Smooth muscle cell (in vitro differentiated cells): ENCODE results near the gene VPS41. TPM values are rescaled to one million over a fixed set of nuclear protein-coding genes. Genes with fewer than 3 reads are reported as not detected.

Source experiments
- DNase-seq: peaks from one replicate; lab custom pipeline; 2025; ENCODE audit not compliant: unreplicated experiment; lab: John Stamatoyannopoulos, UW
- H2AFZ ChIP-seq: fragments of 200-600 bp; sonication (generic); 2 replicates; pipeline ENCODE4 v1.6.0; 2016; ENCODE audit warnings: antibody characterized with exemption, low read depth, mild to moderate bottlenecking
- H3F3A ChIP-seq: fragments of 200-600 bp; sonication (generic); 2 replicates; pipeline ENCODE4 v1.6.0; 2017; ENCODE audit warnings: antibody characterized with exemption, low read depth
- H3K27ac ChIP-seq: fragments of 200-600 bp; sonication (generic); 2 replicates; pipeline ENCODE4 v1.5.1; 2016; ENCODE audit warnings: low read depth, mild to moderate bottlenecking
- H3K27me3 ChIP-seq: fragments of 200-600 bp; sonication (generic); 2 replicates; pipeline ENCODE4 v1.6.1; 2016; ENCODE audit warnings: low read depth, mild to moderate bottlenecking
- H3K36me3 ChIP-seq: fragments of 200-600 bp; sonication (generic); 2 replicates; pipeline ENCODE4 v1.5.1; 2016; ENCODE audit warnings: low read depth
- H3K4me1 ChIP-seq: fragments of 200-600 bp; sonication (generic); 2 replicates; pipeline ENCODE4 v1.5.1; 2016; ENCODE audit warnings: low read depth
- H3K4me2 ChIP-seq: fragments of 200-600 bp; sonication (generic); 2 replicates; pipeline ENCODE4 v1.6.0; 2016; ENCODE audit warnings: mild to moderate bottlenecking
- H3K4me3 ChIP-seq: fragments of 200-600 bp; sonication (generic); 2 replicates; pipeline ENCODE4 v1.5.1; 2016; ENCODE audit warnings: mild to moderate bottlenecking
- H3K79me2 ChIP-seq: fragments of 200-600 bp; sonication (generic); 2 replicates; pipeline ENCODE4 v1.6.0; 2016; ENCODE audit warnings: low read depth, mild to moderate bottlenecking
- H3K9ac ChIP-seq: fragments of 200-600 bp; sonication (generic); 2 replicates; pipeline ENCODE4 v1.6.0; 2016; ENCODE audit warnings: low read depth
- H3K9me3 ChIP-seq: fragments of 200-600 bp; sonication (generic); replicated peaks from 2 replicates; pipeline ENCODE4 v1.5.1; 2016; ENCODE audit warnings: low read depth
- H4K20me1 ChIP-seq: fragments of 200-600 bp; sonication (generic); 2 replicates; pipeline ENCODE4 v1.6.0; 2016; ENCODE audit warnings: low read depth
- CTCF ChIP-seq: fragments of 200-600 bp; sonication (generic); IDR thresholded peaks from 2 replicates; pipeline ENCODE4 v1.5.1; 2017; ENCODE audit warnings: borderline replicate concordance, mild to moderate bottlenecking, antibody characterized with exemption; ENCODE audit not compliant: insufficient read depth, poor library complexity, severe bottlenecking
- WGBS: methylation state at CpG from one replicate; pipeline ENCODE4 v1.1.7; 2016; ENCODE audit warnings: low lambda C conversion rate; 5-methylcytosine and 5-hydroxymethylcytosine counted together
- polyA plus RNA-seq: library from polyadenylated mRNA; unstranded; fragments of >200 nt; fragmentation: Nextera tagmentation; extraction: Ambion mirVana; gene quantifications from 2 replicates; pipeline ENCODE4 v1.2.1, GENCODE V29; 2016
- total RNA-seq: library from RNA; depleted of rRNA; stranded (reverse); fragments of >200 nt; gene quantifications from 2 replicates; pipeline ENCODE4 v1.2.3, GENCODE V29; 2014

VPS41 gene
- total and polyA plus RNA-seq, 2 experiments from 2014 or later = 22.1 to 39.7 TPM

GRCh38 chr7:38934536-38934935 is 25.5 kb upstream of the VPS41 start:
- no peak for DNase-seq
- Histone ChIP-seq H3K36me3 (no peaks in the 10 kb centered on the region), H2AFZ (no peak overlapping the region)

GRCh38 chr7:38934051-38934450 is 25.1 kb upstream of the VPS41 start:
- no peaks in the 10 kb centered on the region for H3K36me3 ChIP-seq
- H3F3A ChIP-seq = no peaks in the 10 kb centered on the region
- no peaks in the 10 kb centered on the region for H3K9me3 ChIP-seq
- no peaks in the 10 kb centered on the region for H3K27me3 ChIP-seq
- no peak overlapping the region for H3K4me2 ChIP-seq
- H3K27ac ChIP-seq = no peak overlapping the region
- no peaks in the 10 kb centered on the region for H3K79me2 ChIP-seq
- H4K20me1 ChIP-seq = no peaks in the 10 kb centered on the region
- 92% methylated on average over 3 of the region's 3 CpGs for WGBS
- no peak for TF ChIP-seq CTCF
- H2AFZ ChIP-seq = no peak overlapping the region
- peaks cover 3% of the 10 kb centered on the region for H3K4me1 ChIP-seq
- H3K4me3 ChIP-seq = no peak overlapping the region
- H3K9ac ChIP-seq = no peak overlapping the region
- DNase-seq = no peak

More at GRCh38 chr7:38934536-38934935, 25.5 kb upstream of the VPS41 start:
- no peak overlapping the region for H3K4me3 ChIP-seq
- no peak overlapping the region for H3K4me2 ChIP-seq
- H3K27ac ChIP-seq = no peak overlapping the region
- H3K9ac ChIP-seq = no peak overlapping the region
- H3K79me2 ChIP-seq = no peaks in the 10 kb centered on the region
- no peaks in the 10 kb centered on the region for H3F3A ChIP-seq
- no peak for TF ChIP-seq CTCF
- WGBS = 98% methylated on average over 10 of the region's 10 CpGs
- no peaks in the 10 kb centered on the region for H3K9me3 ChIP-seq
- H3K4me1 ChIP-seq = peaks cover 3% of the 10 kb centered on the region
- no peaks in the 10 kb centered on the region for H3K27me3 ChIP-seq
- no peaks in the 10 kb centered on the region for H4K20me1 ChIP-seq

- Histone ChIP-seq H3K36me3 (no peaks in the 10 kb centered on the region), H3K27me3 (no peaks in the 10 kb centered on the region), H3K4me1 (no peaks in the 10 kb centered on the region), H3K4me3 (no peak overlapping the region), H3F3A (no peaks in the 10 kb centered on the region), H3K4me2 (peak overlapping the region; percentile 44), H3K79me2 (no peaks in the 10 kb centered on the region), H3K27ac (no peak overlapping the region), H3K9me3 (no peaks in the 10 kb centered on the region), H3K9ac (no peak overlapping the region), H4K20me1 (no peaks in the 10 kb centered on the region), H2AFZ (peak overlapping the region; percentile 4)
- WGBS = 31% methylated on average over 6 of the region's 6 CpGs
- peak; percentile 21 for DNase-seq
- TF ChIP-seq CTCF = peak; percentile 99
Observed at GRCh38 chr7:38932509-38933168, 23.6 kb upstream of the VPS41 start.

GRCh38 chr7:38929460-38930171 is 20.6 kb upstream of the VPS41 start:
- TF ChIP-seq CTCF = no peak
- no peak overlapping the region for H3K4me2 ChIP-seq
- H3K79me2 ChIP-seq = no peaks in the 10 kb centered on the region
- no peaks in the 10 kb centered on the region for H3K4me1 ChIP-seq
- H3K4me3 ChIP-seq = no peak overlapping the region
- H3K27ac ChIP-seq = no peak overlapping the region
- no peaks in the 10 kb centered on the region for H4K20me1 ChIP-seq
- WGBS = 65% methylated on average over 7 of the region's 7 CpGs
- no peaks in the 10 kb centered on the region for H3F3A ChIP-seq
- no peak for DNase-seq
- no peak overlapping the region for H3K9ac ChIP-seq
- H2AFZ ChIP-seq = no peak overlapping the region
- no peaks in the 10 kb centered on the region for H3K27me3 ChIP-seq
- no peaks in the 10 kb centered on the region for H3K9me3 ChIP-seq
- no peaks in the 10 kb centered on the region for H3K36me3 ChIP-seq
